Panc1 (cell line): ENCODE results near the gene SMC2.

Source experiments
- POLR2AphosphoS5 ChIP-seq: IDR thresholded peaks from 2 replicates; pipeline ENCODE4 v1.6.1; 2012; ENCODE audit warnings: mild to moderate bottlenecking, low read depth, low read length, moderate library complexity
- SIN3A ChIP-seq: IDR thresholded peaks from 2 replicates; pipeline ENCODE4 v1.6.1; 2012; ENCODE audit warnings: low read depth, mild to moderate bottlenecking, low read length, moderate library complexity, borderline replicate concordance; ENCODE audit not compliant: insufficient read depth
- TCF7L2 ChIP-seq: IDR thresholded peaks from 2 replicates; pipeline ENCODE4 v1.6.1; 2011; ENCODE audit warnings: mild to moderate bottlenecking, low read depth, low read length, inconsistent platforms
- TF ChIP-seq, protein P1 (sequence below), 2 experiments: IDR thresholded peaks; 2 replicates each; pipeline ENCODE4 v1.6.1; 2011 to 2012; ENCODE audit warnings: low read depth in 2 of 2, control low read depth in 1 of 2, low read length in 1 of 2, mild to moderate bottlenecking in 1 of 2, moderate library complexity in 1 of 2; ENCODE audit not compliant: insufficient read depth in 1 of 2
- TF ChIP-seq, protein P2 (sequence below): fragments of 450-650 bp; IDR thresholded peaks from 2 replicates; pipeline ENCODE4 v1.5.1; 2017; ENCODE audit warnings: mild to moderate bottlenecking

DNA sequence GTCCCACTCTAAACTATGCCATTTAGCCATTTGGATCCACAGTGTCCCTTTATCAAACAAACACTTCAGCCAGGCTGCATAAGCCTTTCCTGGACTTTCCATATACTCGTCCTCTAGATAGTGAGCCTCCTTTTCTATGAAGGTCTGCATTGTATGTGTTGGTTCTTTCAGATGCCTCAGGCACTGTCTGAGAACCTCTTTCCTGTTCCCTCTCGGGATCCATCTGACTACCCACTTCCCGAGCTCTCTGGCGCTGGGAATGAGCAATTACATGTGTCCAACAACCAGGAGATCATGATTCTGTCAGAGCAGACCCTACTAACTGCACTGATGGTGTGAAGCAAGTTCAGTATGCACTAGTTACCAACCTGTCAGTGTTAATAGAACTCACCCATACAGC is 14.2 kb downstream of the SMC2 start:
- TF ChIP-seq, protein P1, sequence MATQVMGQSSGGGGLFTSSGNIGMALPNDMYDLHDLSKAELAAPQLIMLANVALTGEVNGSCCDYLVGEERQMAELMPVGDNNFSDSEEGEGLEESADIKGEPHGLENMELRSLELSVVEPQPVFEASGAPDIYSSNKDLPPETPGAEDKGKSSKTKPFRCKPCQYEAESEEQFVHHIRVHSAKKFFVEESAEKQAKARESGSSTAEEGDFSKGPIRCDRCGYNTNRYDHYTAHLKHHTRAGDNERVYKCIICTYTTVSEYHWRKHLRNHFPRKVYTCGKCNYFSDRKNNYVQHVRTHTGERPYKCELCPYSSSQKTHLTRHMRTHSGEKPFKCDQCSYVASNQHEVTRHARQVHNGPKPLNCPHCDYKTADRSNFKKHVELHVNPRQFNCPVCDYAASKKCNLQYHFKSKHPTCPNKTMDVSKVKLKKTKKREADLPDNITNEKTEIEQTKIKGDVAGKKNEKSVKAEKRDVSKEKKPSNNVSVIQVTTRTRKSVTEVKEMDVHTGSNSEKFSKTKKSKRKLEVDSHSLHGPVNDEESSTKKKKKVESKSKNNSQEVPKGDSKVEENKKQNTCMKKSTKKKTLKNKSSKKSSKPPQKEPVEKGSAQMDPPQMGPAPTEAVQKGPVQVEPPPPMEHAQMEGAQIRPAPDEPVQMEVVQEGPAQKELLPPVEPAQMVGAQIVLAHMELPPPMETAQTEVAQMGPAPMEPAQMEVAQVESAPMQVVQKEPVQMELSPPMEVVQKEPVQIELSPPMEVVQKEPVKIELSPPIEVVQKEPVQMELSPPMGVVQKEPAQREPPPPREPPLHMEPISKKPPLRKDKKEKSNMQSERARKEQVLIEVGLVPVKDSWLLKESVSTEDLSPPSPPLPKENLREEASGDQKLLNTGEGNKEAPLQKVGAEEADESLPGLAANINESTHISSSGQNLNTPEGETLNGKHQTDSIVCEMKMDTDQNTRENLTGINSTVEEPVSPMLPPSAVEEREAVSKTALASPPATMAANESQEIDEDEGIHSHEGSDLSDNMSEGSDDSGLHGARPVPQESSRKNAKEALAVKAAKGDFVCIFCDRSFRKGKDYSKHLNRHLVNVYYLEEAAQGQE (IDR thresholded peaks at IDR 0.05; ENCODE audit: insufficient read depth in 1 of 2, low read depth in 2 of 2, low read length in 1 of 2) = no peak
- TF ChIP-seq, protein P2, sequence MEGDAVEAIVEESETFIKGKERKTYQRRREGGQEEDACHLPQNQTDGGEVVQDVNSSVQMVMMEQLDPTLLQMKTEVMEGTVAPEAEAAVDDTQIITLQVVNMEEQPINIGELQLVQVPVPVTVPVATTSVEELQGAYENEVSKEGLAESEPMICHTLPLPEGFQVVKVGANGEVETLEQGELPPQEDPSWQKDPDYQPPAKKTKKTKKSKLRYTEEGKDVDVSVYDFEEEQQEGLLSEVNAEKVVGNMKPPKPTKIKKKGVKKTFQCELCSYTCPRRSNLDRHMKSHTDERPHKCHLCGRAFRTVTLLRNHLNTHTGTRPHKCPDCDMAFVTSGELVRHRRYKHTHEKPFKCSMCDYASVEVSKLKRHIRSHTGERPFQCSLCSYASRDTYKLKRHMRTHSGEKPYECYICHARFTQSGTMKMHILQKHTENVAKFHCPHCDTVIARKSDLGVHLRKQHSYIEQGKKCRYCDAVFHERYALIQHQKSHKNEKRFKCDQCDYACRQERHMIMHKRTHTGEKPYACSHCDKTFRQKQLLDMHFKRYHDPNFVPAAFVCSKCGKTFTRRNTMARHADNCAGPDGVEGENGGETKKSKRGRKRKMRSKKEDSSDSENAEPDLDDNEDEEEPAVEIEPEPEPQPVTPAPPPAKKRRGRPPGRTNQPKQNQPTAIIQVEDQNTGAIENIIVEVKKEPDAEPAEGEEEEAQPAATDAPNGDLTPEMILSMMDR = no peak
- TF ChIP-seq TCF7L2 = no peak
- TF ChIP-seq SIN3A = no peak
- no peak for TF ChIP-seq POLR2AphosphoS5
